Measurements from ENCODE around the gene NXPE3.
"Not testable (repeated sequence)": the region's sequence is repeated elsewhere in the genome, so short reads cannot be mapped to it uniquely, and the experiment has no call there.

Gene NXPE3

GRCh38 chr3:101851850-101852714 lies 73.1 kb downstream of the NXPE3 start:
- ATAC-seq (no peak), DNase-seq (no peak)

- ATAC-seq (no peak), DNase-seq (no peak)
These were observed 74.2 kb downstream of the NXPE3 start for GRCh38 chr3:101852983-101853840.

GRCh38 chr3:101853982-101854381 lies 75.0 kb downstream of the NXPE3 start:
- ATAC-seq: no peak

GRCh38 chr3:101854608-101855304 lies 75.7 kb downstream of the NXPE3 start:
- DNase-seq (no peak), ATAC-seq (no peak)

More at GRCh38 chr3:101853982-101854381, 75.0 kb downstream of the NXPE3 start:
- no peak for DNase-seq

- DNase-seq (no peak), ATAC-seq (no peak)
These were observed 78.3 kb downstream of the NXPE3 start for GRCh38 chr3:101857301-101857741.

- DNase-seq (no peak), ATAC-seq (no peak)
These were observed 79.5 kb downstream of the NXPE3 start for GRCh38 chr3:101858464-101859030.

- no peak for DNase-seq
- no peak for ATAC-seq
These were observed 81.0 kb downstream of the NXPE3 start for GRCh38 chr3:101859882-101860448.

GRCh38 chr3:101861212-101861788 lies 82.3 kb downstream of the NXPE3 start:
- DNase-seq (no peak), ATAC-seq (peak; percentile 65)

GRCh38 chr3:101861789-101862415 lies 82.9 kb downstream of the NXPE3 start:
- ATAC-seq: no peak
- DNase-seq: no peak

- DNase-seq (no peak), ATAC-seq (peak; percentile 61)
These were observed 83.6 kb downstream of the NXPE3 start for GRCh38 chr3:101862416-101863165.

- not testable (repeated sequence) for DNase-seq, ATAC-seq
These were observed 85.9 kb downstream of the NXPE3 start for GRCh38 chr3:101864926-101865325.

- DNase-seq (no peak), ATAC-seq (no peak)
These were observed 86.9 kb downstream of the NXPE3 start for GRCh38 chr3:101865751-101866509.

GRCh38 chr3:101867511-101867910 lies 88.5 kb downstream of the NXPE3 start:
- ATAC-seq: no peak

GRCh38 chr3:101867996-101868395 lies 89.0 kb downstream of the NXPE3 start:
- DNase-seq: no peak
- ATAC-seq: no peak

More at GRCh38 chr3:101867511-101867910, 88.5 kb downstream of the NXPE3 start:
- no peak for DNase-seq

GRCh38 chr3:101868534-101869464 lies 89.8 kb downstream of the NXPE3 start:
- DNase-seq (no peak), ATAC-seq (no peak)

- DNase-seq: no peak
- ATAC-seq: no peak
These were observed 91.1 kb downstream of the NXPE3 start for GRCh38 chr3:101870138-101870537.

GRCh38 chr3:101873619-101874018 lies 94.6 kb downstream of the NXPE3 start:
- no peak for DNase-seq
- ATAC-seq: no peak

- no peak for DNase-seq
- no peak for ATAC-seq
These were observed 97.1 kb downstream of the NXPE3 start for GRCh38 chr3:101876142-101876541.
